GM21515 (cell line): Measurements from ENCODE around the gene CYSRT1.
"Not testable (repeated sequence)": the region's sequence is repeated elsewhere in the genome, so short reads cannot be mapped to it uniquely, and the experiment has no call there.

Experiments used
- ATAC-seq: cut with Tn5 transposase; IDR thresholded peaks from one replicate; pipeline ENCODE4 v1.9.1; 2021; ENCODE audit not compliant: unreplicated experiment

CYSRT1 gene

DNA sequence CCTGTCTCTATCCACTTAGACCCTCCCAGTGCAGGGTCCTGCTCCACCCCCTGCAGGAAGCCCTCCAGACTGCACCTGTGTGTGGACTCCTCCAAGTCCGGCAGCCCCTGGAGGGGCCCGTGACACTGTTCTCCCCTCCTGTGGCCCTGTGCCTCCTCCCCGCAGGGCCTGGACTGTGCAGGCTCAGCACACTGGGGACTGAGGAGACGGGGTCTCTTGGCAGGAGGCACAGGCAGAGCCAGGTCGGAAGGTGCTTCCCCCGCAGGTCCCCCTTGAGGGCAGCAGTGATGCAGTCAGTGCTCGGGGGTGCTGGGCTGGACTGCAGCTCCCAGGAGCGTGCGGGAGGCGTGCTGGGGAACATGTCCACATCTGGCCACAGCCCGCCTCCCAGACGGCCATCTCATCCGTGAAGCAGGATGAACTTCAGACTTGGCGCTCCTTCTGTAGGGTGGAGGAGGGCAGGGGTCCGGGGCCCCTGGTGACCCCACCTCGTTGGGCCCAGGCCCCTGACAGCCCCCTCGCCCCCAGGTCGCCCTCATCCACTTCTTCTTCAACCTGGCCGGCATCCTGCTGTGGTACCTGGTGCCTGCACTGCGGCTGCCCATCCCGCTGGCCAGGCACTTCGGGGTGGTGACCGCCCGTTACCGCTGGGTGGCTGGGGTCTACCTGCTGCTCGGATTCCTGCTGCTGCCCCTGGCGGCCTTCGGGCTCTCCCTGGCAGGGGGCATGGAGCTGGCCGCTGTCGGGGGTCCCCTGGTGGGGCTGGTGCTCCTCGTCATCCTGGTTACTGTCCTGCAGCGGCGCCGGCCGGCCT is 10.7 kb downstream of the CYSRT1 start:
- no peak for ATAC-seq

GRCh38 chr9:137236238-137236935 is 11.4 kb downstream of the CYSRT1 start:
- no peak for ATAC-seq

DNA sequence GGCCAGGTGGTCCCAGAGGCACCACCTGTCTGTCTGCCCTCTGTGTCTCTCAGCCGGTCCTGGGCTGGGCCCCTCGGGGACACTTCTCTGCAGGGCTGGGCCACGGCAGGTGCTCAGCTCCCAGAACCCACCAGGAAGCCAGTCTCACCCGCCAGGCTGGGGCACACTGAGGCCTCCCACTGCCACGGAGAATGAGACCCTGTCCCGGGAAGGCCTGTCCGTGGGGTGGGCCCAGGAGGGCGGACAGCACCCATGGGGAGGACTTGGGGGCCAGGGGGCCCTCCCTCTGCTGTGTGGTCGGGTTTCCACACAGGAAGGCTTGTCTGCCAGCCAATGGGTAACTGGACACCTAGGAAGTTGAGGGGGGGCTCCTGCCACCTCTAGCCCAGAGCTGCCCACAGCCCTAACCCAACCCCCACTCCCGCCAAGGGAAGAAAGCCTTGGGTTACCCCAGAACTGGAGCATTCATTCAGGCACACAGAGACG is 12.0 kb downstream of the CYSRT1 start:
- ATAC-seq: no peak

DNA sequence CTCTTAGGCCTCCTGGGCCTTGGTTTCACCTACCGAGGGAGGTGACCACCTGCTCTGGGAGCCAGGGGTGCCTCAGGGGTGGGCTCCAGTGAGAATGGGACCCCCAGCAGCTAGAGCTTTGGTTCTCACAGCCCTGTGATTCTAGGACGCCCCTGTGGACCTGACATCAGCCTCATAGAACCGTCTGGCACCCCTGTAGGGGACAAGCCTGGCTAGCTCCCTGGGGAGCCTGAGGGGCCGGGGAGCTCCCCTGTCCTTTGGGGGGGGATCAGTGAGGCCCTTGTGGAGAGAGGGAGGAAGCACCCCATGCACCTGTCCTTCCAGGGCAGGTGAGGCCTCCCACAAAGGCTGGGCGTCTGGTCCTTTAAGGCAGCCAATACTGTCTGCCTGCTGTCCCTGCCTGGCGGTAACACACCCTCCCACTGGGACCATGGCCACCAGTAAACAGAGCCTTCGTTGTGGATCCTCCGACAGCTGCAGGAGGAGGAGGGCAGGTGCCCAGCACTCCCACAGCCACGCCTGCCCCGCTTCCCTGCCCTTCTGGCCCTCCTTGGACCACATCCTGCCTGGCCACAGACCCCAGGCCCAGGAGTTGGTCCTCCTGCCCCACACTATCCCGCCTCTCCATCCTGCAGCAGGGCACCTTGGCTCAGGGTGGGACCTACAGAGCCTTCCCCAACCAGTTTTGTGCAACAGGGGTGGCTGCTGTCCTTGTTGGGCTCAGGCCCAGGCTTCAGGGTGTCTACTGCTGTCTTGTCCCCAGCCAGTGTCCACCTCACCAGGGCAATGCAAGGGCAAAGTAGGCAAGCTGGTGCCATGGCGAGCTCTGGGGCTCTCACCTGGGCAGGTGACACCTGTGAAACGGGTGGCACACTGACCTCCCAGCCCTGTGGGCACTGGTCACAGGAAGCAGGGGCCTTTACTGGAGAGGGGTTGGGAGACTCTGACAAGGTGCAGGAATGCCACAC is 13.1 kb downstream of the CYSRT1 start:
- ATAC-seq: no peak

DNA sequence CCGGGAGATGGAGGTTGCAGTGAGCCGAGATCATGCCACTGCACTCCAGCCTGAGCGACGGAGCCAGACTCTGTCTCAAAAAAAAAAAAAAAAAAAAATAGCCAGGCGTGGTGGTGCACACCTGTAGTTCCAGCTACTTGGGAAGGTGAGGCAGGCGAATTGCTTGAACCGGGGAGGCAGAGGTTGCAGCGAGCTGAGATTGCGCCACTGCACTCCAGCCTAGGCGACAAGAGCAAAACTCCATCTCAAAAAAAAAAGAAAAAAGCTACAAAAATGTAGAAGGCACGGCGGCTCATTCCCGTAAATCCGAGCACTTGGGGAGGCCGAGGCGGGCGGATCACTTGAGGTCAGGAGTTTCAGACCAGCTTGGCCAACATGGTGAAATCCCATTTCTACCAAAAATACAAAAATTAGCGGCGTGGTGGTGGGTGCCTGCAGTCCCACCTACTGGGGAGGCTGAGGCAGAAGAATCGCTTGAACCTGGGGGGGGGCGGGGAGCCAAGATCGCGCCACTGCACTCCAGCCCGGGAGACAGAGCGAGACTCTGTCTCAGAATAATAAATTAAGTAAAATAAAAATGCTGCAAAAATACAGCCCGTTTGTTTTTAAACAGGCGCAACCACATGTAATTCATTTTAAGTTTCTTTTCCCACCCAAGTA is 14.7 kb downstream of the CYSRT1 start:
- not testable (repeated sequence) for ATAC-seq

DNA sequence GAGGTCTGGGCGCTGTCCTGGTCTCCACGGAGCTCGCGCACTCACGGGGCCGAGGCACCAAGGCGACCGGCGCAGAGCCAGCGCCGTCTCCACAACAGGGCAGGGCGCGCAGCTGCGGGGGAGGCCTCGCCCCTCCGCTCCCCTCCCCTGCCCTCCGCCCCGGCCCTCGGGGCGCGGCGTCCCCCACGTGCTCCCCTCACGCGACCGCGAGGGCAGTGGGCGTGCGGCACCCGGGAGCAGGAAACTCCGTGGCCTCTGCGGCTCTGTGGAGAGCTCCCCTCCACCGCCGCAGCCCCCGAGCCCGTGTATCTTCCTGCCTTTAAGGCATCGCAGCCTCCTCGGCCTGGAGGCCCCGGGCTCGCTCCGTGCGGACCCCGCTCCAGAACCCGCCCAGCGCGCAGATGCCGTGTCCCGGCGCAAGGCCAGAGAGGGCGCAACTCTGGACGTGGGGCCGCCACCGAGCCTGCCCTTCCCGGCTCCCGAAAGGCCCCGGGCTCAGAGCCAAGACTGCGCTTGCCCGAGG is 15.4 kb downstream of the CYSRT1 start:
- peak; percentile 23 for ATAC-seq

DNA sequence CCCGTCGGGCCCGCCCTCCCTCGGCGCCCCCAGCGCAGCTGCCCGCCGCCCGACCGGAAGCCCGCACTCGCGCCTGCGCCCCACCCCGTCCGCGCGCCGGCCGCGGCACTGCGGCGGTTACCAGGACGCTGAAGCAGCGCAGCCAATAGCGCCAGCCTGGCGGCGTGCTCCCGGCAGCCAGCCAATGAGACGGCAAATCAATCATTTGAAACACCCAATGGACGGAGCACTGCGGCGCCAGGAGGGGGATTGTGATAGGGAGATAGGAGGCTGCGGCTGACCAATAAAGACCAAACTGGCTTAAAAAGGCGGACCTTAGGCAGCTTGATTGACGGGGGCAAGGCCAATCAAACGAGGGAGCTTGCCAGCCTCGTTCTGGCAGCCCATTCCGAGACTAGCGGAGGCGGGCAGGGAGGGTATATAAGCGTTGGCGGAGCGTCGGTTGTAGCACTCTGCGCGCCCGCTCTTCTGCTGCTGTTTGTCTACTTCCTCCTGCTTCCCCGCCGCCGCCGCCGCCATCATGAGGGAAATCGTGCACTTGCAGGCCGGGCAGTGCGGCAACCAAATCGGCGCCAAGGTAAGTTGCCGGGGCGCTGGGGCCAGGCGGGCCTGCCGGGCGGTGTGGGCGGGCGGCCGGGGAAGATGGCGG is 16.0 kb downstream of the CYSRT1 start, which contains the start of gene TUBB4B:
TUBB4B (plus strand) TSS at position 447 of the 649 bp plus-strand sequence; CDS start at position 521, 74 bp downstream.
- peak; percentile 66 for ATAC-seq

GRCh38 chr9:137241490-137242268 is 16.7 kb downstream of the CYSRT1 start:
- ATAC-seq: no peak

DNA sequence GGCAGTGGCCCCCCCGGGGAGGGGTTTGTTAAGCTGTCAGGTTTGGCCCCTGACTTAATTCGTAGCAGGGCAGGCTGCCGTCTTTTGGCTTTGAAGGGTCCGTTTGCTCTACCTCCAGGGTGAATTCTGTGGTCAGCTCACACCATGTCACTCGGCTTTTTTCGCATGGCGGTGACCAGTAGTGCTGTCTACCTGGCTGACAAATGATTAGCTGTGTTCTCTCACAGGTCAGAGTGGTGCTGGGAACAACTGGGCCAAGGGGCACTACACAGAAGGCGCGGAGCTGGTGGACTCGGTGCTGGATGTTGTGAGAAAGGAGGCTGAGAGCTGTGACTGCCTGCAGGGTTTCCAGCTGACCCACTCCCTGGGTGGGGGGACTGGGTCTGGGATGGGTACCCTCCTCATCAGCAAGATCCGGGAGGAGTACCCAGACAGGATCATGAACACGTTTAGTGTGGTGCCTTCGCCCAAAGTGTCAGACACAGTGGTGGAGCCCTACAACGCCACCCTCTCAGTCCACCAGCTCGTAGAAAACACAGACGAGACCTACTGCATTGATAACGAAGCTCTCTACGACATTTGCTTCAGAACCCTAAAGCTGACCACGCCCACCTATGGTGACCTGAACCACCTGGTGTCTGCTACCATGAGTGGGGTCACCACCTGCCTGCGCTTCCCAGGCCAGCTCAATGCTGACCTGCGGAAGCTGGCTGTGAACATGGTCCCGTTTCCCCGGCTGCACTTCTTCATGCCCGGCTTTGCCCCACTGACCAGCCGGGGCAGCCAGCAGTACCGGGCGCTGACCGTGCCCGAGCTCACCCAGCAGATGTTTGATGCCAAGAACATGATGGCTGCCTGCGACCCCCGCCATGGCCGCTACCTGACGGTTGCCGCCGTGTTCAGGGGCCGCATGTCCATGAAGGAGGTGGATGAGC is 17.6 kb downstream of the CYSRT1 start:
- ATAC-seq: no peak

DNA sequence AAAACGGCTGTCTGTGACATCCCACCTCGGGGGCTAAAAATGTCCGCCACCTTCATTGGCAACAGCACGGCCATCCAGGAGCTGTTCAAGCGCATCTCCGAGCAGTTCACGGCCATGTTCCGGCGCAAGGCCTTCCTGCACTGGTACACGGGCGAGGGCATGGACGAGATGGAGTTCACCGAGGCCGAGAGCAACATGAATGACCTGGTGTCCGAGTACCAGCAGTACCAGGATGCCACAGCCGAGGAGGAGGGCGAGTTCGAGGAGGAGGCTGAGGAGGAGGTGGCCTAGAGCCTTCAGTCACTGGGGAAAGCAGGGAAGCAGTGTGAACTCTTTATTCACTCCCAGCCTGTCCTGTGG is 18.3 kb downstream of the CYSRT1 start:
- not testable (repeated sequence) for ATAC-seq

- ATAC-seq: no peak
Observed at GRCh38 chr9:137243626-137244485, 18.9 kb downstream of the CYSRT1 start.

DNA sequence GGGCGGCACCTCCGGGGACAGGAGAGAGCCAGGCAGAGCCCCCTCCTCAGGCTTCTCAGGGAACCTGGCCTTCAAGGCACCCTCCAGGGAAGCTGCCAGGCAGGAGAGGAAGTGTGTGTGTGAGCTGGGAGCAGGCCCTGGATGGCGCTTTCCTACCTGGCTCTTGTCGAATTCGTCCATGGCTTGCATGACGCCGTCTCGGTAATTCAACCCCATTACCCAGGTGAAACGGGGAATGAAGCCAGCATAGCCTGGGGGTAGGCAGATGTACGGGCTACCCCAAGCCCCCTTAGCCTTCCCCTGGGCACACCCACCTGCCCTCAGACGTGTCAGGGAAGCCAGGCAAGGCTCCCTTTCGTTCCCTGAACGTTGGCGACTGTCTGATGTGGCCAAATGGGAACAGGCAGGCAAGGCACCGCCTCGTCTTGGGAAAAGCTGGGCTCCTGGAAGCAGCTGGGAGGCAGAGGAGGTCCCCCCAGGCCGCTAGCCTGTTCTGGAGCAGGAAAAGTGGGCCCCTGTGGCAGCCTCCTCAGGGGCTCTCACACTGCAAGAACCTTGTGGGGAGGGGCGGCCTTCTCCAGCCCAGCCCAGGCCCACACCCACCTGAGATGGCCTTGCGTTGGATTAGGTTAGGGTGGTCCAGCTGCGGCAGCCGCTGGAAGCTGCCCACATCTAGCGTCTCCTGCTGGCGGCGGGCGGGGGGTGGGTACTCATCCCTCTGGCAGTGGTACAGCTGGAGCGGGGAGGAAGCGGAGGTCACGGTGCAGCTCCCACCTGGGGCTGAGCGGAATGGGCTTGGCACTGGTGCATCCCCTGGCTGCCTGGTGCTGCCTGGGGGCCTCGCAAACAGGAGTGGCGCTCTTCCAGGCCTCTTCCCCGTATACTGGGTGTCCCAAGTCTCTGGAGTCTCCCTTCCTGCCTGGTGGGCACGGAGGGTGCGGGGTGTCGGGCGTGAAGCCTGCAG is 19.8 kb downstream of the CYSRT1 start:
- no peak for ATAC-seq

DNA sequence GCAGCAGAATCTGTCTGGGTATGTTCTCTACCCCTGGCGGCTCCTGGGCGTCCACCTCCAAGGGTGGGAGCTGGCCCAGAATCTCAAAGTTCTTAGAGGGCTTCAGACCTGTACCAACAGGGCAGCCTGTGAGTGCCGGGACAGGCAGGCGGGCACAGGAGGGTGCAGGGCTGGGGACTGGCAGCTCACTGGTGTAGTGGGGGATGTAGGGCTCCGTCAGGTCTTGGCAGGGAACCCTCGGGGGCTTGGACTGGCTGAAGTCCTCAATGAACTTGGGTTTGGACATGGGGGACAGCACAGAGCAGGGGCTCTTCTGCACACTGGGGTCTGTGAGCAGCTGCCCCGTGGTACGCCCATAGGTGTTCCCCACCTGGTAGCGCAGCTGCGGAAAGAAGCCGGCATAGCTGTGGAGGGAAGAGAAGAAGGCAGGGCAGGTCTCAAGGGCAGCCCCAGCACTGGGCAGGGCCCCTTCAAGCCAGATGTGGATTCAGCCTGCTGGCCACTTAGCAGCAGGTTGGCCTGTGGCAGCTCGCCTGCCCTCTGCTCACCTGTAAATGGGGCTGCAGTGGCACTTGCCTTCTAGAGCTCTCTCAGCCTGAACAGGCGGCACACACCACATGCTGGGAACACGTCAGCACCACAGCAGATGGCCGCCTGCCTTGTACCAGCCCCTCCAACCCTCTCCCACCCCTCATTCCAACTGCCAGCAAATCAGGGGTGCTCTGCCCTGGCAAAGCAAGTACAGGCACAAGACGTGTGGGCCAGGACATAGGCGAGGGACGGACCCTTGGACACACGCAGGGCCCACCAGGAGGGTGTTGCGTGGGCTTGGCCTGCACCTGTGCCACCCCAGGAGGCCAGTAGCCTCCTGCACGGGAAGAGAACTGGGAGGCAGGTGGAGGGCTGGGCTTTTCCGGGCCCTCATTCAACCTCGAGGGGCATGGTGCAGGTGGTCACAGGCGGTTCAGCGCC is 20.8 kb downstream of the CYSRT1 start:
- no peak for ATAC-seq

DNA sequence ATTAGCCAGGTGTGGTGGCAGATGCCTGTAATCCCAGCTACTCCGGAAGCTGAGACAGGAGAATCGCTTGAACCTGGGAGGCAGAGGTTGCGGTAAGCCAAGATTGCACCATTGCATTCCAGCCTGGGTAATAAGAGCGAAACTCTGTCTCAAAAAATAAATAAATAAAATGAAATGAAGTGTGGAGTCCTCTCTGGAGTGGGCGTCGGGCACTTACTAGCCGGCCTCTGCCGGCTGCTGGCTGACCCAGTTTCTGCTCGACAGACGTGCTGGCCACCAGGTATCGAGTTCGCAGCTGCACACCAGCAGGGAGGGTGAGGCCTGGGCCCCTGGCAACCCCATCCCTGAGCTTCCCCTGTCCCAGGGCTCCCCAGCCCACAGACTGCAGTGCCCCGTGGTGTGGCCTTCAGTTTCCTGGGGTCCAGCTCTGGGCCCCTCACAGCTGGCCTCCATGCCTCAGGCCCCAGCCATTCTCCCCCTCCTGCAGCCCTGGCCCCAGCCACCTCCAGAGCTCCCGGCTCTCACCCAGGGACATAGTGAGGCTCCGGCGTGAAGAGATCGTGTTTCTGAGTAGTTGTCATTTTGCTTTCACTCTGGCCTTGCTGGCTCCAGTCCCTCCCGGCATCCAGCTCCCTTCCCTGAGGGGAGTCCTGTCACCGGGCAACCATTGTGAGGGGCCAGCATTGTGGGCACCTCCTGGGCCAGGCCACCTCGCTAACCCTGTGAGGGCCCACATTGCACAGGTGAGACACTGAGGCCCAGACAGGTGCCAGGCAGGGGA is 22.4 kb downstream of the CYSRT1 start:
- ATAC-seq: no peak
